Hematopoietic multipotent progenitor cell treated with erythropoietin and hydrocortisone succinate and interleukin-3 and kit ligand, for 6 days (in vitro differentiated cells): ENCODE data around the gene LRCH1.

Source experiments
- DNase-seq: peaks from one replicate; pipeline ENCODE4 v3.0.0-alpha.2; 2015

Gene LRCH1

DNA sequence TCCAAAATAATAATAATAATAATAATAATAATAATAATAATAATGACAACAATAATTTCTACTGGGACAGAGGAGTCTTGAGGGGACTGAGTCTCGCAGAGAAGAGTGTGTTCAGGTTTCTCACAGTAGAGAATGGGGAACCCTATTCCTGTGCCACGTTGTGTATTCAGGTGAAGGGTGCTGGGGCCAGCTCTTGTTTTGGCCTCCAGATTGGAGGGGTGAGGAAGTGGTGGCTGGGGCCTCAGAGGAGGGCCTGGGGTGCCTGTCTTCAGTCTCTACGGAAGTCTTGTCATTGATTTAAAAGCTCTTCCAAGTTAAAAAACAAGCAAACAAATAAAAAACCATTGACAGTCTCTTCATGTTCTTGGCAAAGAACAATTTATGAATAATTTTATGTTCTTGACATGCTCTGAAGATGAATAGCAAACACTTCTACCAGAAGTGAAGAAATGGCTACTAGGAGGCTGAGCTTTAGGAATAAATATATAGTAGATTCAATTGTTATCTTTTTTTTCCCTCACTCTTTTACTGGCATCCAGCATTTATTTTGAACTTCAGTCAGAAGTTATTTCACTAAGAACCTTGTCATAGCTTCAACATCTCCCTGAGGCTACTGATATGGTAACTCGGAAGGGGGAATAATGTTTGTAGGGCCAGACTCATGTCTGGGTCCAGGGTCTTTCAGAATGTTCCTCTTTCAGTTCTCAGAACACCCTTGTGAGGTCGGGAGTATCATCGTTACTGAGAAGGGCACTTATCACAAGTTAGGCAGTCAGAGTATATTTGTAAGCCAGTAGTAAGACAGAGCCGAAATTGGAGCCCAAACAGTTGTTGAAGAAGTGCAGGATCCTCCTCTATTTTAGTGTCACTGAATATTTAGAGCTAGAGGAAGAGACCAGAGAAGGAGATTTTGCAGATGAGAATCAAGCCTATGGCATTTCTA lies 13.1 kb downstream of the LRCH1 start:
- DNase-seq, result no peak

DNA sequence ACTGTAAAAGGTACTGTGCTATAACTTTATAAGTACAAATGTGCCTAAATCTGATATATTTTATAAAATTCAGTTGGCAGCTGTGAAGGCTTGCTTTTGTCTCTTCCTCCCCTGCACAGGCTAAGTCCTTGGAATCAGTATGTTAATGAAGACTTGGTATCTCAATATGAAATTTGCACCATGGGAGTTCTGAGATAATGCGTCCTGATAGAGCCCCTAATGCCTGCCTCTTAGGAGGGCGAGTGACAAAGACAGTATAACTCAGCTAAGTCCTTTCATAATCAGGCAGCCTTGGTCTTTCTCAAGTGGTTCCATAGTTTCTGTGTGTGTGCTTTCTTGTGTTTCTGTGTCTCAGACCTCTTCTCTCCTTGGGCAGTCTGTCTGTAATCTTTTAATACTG lies 14.7 kb downstream of the LRCH1 start:
- no peak for DNase-seq

DNA sequence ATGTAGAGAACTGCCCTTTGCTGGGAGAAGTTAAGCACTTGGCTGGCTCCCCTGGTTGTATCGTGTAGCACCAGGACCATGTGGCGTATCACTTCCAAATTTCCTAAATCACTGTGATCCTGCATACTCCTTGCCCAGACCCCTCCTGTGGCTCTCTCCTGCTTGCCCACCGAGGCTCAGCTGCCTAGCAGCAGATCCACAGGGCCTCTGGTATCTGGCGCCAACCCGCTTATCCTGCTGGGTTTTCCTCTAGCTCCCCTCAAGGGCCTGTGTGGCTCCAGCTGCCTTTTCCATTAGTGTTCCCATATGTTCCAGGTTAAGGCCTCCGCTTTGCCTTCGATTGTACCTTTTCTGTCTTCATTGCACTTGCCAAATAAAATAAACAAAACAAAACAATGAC lies 16.5 kb downstream of the LRCH1 start:
- no peak for DNase-seq

DNA sequence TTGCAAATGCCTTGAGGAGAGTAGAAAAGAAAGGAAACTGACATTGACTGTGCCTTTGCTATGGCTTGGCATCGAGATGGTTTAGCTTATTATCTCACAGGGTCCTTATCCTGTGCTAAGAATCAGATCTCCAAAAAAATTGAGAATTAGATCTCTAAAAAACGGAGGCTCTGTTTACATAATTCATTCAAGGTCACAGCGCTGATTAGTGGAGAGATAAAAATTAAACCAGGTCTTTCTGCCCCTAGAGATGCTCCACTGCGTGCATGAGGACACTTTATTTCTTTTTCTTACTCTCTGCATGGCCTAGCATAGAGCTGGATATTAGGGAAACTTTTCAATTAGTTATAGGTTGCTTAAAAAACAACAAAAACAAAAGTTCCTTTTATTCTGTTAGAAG lies 17.3 kb downstream of the LRCH1 start:
- DNase-seq, result no peak

DNA sequence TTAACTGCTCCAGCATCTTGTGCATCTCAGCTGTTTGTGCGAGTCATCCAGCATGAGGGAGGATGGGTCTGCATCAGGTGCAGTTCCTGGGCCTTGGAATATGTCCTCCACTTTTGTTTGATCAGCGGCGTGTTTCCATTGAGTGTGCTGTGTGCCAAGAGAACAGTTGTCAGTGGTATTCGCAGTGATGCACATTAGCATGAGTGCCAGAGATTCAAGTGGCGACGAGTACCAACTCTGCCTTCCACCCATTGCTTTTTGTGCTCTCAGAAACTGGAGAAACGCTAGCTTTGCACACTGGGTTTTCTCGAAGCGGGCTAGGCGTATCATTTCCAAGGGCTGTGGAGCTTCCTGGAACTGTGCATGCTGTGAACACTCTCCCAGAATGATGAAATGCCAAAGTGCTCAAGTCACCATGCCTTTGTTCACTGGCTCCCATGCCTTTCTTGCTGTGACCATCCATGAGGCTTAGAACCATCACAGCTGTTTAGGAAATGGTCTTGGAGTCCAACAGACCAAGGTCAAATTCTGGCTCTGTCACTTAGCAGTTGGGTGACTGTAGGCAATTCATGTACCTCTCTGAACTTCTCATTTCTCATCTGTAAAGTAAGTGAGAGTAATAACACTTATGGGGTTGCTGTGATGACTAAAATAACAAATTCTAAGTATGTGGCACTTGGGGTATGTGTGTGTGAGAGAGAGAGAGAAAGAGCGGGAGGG lies 18.4 kb downstream of the LRCH1 start:
- no peak for DNase-seq

DNA sequence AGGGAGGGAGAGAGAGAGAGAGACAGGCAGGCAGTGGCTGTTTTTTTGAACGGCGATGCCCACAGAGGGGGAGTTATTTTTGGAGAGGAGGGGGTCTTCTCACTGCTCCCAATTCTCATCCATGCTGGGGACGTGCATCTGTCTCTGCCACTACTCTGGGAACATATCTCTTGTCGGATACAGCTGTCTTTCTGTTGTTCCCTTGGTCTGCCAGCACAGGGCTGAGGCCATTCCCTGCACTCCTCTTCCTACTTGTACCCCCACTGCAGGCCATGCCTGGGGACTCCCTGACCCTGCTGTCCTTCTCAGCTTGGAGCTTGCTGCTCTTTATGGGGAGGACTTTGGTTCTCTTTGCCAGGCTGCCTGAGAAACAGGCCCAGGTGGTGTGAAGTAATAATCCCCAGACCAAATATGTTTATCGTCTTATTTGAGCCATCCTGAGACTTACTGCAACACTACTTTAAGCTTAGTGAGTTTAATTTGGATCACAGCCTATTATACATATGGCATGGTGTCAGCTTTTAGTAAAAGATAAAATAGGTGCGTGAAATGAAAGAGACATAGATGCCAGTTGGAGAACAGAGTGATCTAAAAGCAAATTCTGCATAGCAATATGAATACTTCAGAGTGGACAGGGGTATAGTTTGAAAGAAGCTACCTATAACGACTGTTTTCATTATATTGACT lies 19.1 kb downstream of the LRCH1 start:
- DNase-seq, result no peak

DNA sequence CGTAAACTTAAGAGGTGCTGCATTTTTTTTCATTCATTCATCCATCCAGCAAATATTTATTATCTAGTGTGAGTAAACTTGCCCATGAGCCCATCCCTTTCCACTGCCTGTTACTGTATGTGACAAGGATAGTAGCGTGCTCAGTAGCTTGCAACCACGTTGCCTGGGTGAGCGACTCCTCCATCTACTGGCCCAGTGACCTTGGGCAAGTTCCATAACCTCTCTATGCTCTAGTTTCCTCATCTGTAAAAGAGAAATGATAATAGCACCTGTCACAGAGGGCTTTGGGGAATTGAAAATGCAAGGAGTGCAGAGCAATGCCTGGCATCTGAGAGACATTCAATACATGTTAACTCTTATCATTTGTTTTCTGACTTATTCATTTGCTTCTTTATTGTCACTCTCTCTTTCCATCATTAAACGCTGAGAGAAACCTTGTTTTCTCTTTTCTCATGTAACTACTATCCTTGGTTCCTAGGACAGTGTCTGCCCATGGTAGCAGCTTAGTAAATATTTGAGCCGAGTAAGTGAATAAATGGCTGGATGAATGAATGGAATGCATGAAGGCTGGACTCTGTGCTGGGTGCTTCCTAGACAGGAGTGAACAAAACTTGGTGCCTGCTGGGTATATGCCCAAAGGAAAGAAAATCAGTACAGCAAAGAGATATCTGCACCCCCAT lies 19.9 kb downstream of the LRCH1 start:
- no peak for DNase-seq

DNA sequence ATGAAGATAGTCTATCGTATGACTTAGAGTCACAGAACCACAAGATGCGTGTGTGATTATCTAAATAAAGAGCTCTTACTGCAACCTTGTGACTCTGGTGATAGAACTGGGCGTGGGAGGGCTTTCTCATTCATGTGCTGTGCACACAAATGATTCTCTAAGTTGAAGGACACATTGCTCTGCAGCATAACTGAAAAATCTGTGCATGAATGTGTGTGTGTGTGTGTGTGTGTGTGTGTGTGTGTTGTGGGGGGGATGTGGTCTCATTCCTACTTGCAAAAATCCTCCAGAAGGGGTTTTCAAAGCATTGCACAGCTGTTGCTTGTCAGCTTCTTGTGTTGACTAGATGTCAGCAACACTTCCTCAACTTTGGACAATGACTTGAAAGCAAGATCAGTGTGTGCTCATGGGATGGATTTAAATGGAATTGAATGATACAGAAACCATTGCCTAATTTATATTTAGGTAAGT lies 22.4 kb downstream of the LRCH1 start:
- peak; percentile 68 for DNase-seq

DNA sequence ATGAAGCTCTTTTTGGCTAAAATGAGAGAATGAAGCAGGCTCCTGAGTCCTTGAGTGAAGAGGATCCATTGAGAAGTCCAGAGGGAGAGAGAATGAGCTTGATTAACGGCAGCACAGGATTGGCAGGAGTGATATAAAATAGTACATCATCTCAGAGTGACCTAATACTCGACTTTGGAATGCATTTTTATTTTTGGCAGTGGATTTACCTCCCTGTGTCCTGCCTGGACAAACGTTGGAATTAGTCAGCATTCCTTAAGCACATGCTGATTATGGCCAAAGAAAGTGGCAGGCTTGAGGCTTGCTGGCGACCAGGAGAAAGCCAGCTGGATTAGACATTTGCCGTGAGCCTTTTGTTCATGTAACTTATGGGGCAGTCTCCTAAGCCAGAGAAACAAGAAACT lies 22.9 kb downstream of the LRCH1 start:
- no peak for DNase-seq

DNA sequence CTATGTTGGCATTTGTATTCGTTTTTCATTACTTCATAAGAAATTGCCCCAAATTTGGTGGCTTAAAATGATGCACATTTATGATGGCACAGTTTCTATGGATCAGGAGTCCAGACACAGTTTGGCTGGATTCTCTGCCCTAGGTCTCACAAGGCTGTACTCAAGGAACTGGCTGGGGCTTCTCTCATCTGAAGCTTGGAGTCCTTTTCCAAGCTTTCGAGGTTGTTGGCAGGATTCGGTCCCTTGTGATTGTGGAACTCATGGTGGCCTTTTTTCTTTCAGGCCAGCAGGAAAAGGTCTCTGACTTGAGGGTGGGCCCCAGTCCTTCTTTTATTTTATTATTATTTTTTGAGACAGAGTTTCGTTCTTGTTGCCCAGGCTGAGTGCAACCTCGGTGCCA lies 23.8 kb downstream of the LRCH1 start:
- no peak for DNase-seq

DNA sequence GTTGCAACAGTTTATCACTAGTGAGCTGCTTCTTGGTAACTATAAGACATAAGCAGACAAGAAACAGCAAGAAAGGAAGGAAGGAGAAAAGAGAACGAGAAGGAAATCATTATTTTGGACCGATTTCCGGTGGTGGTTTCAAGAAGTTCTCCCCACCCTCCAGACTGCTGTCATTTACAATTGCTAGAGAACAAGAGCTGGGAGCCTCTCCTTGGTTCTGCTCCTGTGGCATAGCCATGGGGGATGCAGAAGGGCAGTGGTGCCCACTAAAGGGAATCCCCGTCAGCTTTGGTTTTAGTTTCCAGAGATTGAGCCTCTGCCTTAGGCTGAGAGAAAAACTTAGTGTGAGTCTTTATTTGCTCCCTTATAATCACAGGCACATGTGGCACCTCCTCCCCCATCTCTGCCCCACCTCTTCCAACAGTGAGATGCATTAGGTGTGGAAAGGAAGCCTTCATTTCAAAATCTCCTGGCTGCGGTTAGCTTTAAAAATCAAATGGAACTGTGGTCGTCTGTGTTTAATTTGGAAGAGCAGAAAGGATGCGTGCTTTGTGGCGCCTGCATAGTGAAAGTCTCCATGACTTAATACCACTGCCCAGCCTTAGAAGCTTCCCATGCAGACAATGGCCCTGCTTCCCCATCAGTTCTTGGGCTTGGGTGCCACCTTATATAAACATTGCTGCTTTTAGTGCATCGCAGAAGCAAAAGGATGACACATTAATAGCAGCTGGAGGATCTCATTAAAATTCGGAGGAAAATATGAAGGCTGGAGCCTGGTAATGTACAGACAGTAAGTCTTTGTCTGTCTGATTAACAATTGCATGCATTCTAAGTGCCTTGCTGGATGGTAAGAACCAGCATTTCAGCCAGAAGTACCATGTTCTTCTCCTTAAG lies 25.0 kb downstream of the LRCH1 start:
- DNase-seq, result no peak

DNA sequence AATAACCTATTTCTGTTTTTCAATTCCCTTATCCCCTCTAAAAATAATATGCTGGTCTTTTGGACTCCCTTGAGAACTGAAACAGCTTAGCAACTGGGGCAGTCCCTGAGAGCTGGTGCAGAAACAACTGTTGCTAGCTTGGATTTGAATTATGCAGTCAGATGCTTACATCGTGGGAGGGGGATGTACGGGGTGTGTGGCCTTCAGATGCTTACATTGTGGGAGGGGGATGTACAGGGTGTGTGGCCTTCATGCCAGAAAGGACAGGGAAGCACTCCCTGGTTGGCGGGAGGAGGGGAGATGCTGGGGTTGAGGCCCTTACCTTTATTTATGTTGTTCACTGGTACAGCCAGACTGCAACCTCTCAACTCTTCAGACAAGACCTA lies 25.6 kb downstream of the LRCH1 start:
- no peak for DNase-seq

DNA sequence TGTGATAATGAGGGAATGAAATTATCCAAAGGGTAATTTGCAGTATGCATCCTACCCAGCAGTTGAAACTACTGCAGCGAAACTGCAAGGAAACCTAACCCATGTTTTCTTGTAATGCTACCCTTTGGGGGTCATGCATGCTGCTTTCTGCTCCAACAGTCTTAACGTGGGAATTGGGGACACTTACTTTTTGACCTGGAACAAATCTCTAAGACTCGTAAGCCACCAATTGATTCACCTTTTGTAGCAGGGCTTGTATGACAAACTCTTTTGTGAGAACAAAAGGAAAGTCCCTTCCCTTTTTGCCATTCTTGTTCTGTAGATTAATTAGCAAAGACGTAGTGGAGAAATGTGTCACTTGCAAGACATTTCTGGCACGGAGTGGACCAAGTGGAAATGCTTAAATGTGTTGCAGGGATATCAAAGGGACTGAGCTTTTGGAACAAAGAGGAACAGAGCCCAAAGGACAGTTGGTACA lies 27.4 kb downstream of the LRCH1 start:
- DNase-seq, result no peak

DNA sequence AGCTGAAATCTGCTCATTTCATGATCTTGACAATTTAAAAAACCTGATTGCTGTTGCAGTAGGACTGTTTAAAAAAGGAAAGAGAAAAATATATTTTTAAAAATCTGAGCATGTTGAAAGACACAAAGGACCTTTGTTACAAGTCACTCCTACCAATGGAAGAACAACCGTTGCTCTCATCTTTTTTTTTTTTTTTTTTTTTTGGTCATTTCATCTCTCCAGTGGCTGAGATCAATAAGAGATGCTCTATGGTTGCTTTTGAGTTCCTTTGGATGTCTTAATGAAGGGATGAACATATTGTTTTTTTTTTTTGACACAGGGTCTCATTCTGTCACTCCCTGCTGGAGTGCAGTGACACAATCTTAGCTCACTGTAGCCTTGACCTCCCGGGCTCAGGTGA lies 29.2 kb downstream of the LRCH1 start:
- DNase-seq, result no peak

DNA sequence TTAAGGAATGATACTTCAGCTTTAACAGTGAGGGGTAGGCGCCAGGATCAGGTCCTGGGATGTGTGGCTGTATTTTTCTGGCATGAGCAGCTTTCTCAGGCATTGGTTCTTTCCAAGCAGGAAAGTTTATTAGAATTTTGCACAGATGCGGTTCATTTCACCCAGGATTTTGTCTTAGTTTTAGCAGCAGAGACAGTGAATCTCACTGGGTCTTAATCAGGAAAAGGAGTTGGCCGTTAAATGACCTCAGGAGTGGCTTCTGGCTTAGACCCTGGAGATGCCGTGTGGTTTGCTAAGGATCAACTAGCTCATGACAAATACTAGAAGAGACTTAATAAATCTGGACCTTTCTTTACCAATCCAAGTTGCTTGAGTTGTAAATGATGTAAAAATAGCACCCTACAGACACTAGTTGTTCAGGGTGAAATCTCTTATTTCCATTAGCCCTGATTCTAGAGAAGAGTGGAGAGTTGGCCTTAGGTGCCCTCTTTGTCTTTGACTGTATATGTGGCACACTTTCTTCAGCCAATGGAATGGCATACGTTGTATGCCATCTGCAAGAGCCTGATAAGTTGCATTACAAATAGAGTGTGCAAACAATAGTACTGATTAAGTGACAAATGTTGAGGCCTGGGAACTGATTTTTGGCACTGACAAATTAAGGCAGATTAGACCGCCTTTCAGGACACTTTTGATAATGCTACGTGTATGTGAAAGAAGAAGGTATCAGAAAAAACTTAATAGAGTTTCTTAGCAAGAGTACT lies 34.0 kb downstream of the LRCH1 start:
- peak; percentile 76 for DNase-seq

DNA sequence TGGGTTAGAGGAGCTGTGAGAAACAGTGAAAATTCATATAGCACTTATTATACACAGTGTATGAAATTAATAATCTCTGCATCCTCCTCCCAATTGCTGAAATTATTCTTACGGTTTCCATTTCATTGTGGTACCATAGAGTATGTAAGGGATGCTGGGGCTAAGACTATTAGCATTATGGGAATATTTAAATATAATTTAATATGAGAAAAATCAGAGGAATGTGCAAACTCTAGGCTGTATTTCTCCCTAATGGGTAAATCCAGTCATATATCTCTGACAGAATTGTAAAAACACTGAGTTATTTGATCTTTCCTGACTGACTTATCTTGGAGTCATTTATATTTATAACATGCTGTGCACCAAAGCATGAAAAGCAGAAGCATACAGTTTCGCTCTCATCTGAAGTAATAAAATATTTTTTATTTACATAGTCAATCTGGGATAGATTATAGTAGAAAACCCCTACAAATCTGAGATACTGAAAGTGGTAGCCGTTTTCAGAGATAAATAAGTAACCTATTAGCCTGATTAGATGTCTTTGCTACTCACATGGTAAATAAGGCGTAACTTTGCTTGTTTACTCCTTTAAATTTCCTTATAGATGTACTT lies 34.9 kb downstream of the LRCH1 start:
- no peak for DNase-seq

DNA sequence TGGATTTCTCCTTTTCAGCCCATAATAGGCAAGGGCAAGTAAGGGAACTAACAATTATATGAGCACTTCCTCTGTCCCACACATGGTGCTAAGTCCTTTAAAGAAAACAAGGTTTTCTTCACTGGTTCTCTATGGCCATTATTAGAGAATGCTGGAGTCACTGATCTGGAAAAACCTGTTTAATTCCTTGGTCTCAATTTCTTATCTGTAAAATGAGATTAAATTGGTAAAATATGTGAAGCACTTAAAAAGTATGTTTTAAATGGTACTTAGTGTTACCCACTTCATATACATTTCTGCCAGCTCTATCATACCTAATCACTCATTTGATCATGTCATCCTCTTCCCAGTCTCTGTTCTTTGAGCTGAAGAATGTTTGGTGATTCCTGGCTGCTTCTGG lies 39.4 kb downstream of the LRCH1 start:
- DNase-seq, result no peak

DNA sequence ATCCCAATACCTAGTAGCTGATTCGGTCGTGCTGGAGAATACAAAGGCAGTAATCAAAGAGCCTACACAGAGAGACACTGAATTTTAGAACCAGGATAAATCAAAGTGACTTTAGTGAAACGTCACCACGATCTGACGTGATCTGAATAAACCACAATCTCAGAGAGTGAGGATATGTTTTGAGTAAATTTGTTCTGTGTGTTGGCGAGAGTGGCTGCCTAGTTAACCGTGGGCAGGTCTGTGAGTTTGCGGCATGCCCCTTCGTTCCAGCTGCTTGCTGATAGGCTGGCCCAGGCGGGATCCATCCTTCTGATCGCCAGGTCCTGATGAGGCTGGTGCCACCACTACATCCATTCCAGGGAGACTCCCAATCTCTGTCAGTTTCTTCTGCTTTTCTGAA lies 40.4 kb downstream of the LRCH1 start:
- no peak for DNase-seq

DNA sequence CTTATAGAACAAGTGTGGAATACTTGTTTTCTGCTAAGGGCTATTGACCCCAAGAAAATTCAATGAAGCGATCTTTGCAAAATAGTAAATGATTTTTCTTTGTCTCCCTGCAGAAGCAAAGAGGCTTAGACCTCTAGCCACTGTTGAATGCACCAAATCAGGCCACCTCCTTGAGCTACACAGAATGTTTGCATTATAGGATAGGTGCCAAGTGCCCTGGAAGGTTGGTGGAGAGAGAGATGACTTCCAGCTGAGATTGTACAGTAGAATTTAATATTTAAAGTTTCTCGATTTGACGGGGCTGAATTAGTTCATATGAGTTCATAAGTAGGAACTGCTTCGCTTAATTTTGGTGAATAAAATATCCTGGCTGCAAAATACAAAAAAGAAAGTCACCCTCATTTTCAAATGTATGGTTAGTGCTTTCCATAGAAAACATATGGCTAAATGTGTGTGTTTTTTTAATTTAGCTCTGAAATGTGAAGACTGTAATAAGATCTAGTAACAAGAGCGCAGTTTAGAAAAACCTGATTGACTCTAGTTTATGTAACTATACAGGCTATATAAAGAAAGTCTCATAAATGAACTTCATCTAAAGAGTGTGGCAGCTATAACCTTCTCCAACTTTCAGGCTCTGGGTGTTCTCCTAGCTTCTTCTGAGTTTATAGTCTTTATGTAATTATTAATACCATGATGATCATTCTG lies 41.6 kb downstream of the LRCH1 start:
- no peak for DNase-seq
